Testis (tissue), 3 donors: ENCODE measurements around the gene GP1BB. TPM values are rescaled to one million over a fixed set of nuclear protein-coding genes. Genes with fewer than 3 reads are reported as not detected.
A peak's percentile ranks its signal among the peaks of the same experiment; 100 is the strongest.

Experiments
- DNase-seq: peaks from one replicate; pipeline ENCODE4 v3.0.0-alpha.2; 2019
- H3K27ac ChIP-seq, 2 donors: fragments of 200-600 bp; sonication (generic); one replicate each; pipeline ENCODE4 v1.5.1; 2019
- H3K27me3 ChIP-seq: fragments of 200-600 bp; sonication (generic); one replicate; pipeline ENCODE4 v1.5.1; 2019
- H3K36me3 ChIP-seq: fragments of 200-600 bp; sonication (generic); one replicate; pipeline ENCODE4 v1.5.1; 2017; ENCODE audit warnings: low read depth; ENCODE audit errors: missing control alignments
- H3K4me1 ChIP-seq: fragments of 200-600 bp; sonication (generic); one replicate; pipeline ENCODE4 v1.5.1; 2019
- H3K4me3 ChIP-seq, 2 donors: fragments of 200-600 bp; sonication (generic); one replicate each; pipeline ENCODE4 v1.5.1; 2017 to 2019
- H3K9me3 ChIP-seq: fragments of 200-600 bp; sonication (generic); one replicate; pipeline ENCODE4 v1.5.1; 2017
- POLR2A ChIP-seq: fragments of 450-650 bp; IDR thresholded peaks from one replicate; pipeline ENCODE4 v1.6.1; 2017; ENCODE audit warnings: antibody characterized with exemption, mild to moderate bottlenecking, moderate library complexity
- WGBS, 2 donors: methylation state at CpG; one replicate each; pipeline ENCODE4 v1.1.5; 2018; 5-methylcytosine and 5-hydroxymethylcytosine counted together
- intact Hi-C: fragments of 100-400 bp; cut with DNase I; formaldehyde crosslinking; loops from one replicate; pipeline ENCODE4 v1.15.1; 2023; ENCODE audit warnings: low total_unique reads
- polyA plus RNA-seq: library from polyadenylated mRNA; stranded (reverse); fragments of 350-450 nt; fragmentation: Illumina TruSeq; extraction: RNeasy Lipid Tissue Mini Kit (QIAGEN cat#74804); gene quantifications from one replicate; pipeline ENCODE4 v1.2.3, GENCODE V29; 2014; ENCODE audit warnings: low read depth, low replicate concordance; ENCODE audit not compliant: insufficient read depth
- total RNA-seq, 2 donors: library from RNA; depleted of rRNA; stranded (reverse); fragments of >200 nt; gene quantifications; one replicate each; pipeline ENCODE4 v1.2.3, GENCODE V29; 2016
- TF ChIP-seq, protein P1 (sequence below), 3 experiments: fragments of 450-650 bp in 2 of 3; fragments of 200-600 bp in 1 of 3; sonication (generic) in 1 of 3; IDR thresholded peaks; one replicate each; pipeline ENCODE4 v1.5.1; 2016 to 2019; ENCODE audit warnings: antibody characterized with exemption in 3 of 3, mild to moderate bottlenecking in 2 of 3, moderate library complexity in 1 of 3

Gene GP1BB
- total and polyA plus RNA-seq, 3 donors from 2014 or later, result 28.0 to 65.1 TPM; not detected in 1

DNA sequence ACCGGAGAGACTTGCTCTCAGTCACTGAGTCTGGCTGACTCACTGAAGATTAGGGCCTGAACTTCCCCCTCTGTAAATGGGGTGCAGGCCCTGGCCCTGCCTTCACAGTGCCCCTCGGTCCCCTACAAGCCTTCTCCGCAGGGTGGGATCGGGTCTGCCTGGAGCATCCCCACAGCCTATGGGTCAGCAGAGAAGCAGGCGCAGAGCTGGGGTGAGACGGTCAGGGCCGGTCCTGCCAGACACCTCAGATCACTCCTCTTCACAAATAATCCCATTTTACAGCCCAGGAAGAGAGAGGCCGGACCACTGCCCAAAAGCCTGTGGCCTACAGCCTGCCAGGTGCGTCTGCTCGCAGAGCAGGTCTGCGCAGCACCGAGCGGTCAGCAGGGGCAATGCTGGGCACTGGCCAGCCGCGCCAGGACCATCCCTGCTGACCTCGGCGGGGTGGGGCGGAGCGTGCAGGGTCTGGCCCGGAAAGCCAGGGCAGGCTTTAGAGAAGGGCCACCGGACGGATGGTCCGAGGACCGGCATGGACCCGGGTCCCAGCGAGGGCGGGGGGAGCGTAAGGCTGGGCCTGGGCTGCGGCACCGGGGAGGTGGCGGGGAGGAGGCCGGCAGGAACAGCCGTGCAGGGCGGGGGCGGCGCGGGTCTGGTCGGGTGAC is 9.6 kb upstream of the GP1BB start:
- Histone ChIP-seq H3K36me3 (no peaks in the 10 kb centered on the region), H3K27ac (no peak overlapping the region), H3K4me3 (peak overlapping the region; percentile 58), H3K27me3 (no peaks in the 10 kb centered on the region), H3K9me3 (no peaks in the 10 kb centered on the region), H3K4me1 (peaks cover 19% of the 10 kb centered on the region)
- 15 to 67% methylated on average over 4 to 38 of the region's 38 CpGs for WGBS, 2 donors
- no peak for DNase-seq
- TF ChIP-seq POLR2A, result no peak
- TF ChIP-seq, protein P1, sequence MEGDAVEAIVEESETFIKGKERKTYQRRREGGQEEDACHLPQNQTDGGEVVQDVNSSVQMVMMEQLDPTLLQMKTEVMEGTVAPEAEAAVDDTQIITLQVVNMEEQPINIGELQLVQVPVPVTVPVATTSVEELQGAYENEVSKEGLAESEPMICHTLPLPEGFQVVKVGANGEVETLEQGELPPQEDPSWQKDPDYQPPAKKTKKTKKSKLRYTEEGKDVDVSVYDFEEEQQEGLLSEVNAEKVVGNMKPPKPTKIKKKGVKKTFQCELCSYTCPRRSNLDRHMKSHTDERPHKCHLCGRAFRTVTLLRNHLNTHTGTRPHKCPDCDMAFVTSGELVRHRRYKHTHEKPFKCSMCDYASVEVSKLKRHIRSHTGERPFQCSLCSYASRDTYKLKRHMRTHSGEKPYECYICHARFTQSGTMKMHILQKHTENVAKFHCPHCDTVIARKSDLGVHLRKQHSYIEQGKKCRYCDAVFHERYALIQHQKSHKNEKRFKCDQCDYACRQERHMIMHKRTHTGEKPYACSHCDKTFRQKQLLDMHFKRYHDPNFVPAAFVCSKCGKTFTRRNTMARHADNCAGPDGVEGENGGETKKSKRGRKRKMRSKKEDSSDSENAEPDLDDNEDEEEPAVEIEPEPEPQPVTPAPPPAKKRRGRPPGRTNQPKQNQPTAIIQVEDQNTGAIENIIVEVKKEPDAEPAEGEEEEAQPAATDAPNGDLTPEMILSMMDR (IDR thresholded peaks at IDR 0.05), result no peak
- intact Hi-C loops, result no loop called here

GRCh38 chr22:19714312-19715187 is 8.8 kb upstream of the GP1BB start, which contains the start of gene SEPTIN5:
SEPTIN5 (plus strand) TSS chr22:19714503; CDS start chr22:19714589, 86 bp downstream.
- no peak for TF ChIP-seq POLR2A
- TF ChIP-seq, protein P1 (IDR thresholded peaks at IDR 0.05), result no peak
- intact Hi-C loops, result no loop called here
- H3K27me3 ChIP-seq, result no peaks in the 10 kb centered on the region
- no peak for DNase-seq
- peak within 1 kb of the TSS; percentile 58 to 73 for H3K4me3 ChIP-seq
- no peaks in the 10 kb centered on the region for H3K36me3 ChIP-seq
- H3K27ac ChIP-seq, result no peak within 1 kb of the TSS
- peaks cover 26% of the 10 kb centered on the region for H3K4me1 ChIP-seq
- WGBS, 2 donors, result 2% methylated on average over 37 of the region's 106 CpGs; no CpG with 5 or more reads in 1 of the 2 donors
- H3K9me3 ChIP-seq, result no peaks in the 10 kb centered on the region

DNA sequence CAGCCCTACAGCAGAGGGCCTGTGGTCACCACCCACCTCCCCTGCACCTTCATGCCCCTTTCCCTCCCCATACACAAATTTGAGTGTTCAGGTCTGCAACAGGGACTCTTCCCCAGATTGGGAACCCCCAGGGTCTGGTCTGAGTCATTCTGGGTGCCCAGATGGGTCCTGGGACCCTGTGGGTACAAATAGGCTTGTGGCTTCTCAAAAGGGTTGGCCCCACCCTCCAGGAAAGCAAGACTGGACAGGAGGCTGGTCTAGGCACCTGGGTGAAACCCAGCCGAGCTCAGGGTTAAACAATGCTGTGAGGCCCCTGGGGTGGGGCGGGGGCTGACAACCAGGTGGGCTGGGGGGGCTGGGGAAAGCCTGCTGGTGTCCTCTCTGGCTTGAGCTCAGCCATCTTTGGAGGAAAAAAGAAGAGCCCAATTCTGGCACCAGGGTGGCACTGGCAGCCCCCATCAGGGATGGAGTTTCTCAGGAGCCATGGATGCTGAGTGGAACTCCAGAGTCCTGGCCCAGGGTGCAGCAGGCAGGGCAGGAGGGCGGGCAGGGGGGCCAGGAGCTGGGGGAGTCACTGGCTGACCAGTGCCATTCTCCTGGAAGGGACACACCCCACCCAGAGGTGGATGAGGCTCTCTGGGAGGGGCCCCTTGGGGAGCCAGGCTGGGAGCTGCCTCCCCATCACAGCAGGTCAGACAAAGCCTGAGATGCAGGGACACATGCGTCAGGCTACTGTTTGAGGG is 8.0 kb upstream of the GP1BB start:
- intact Hi-C loops, result no loop called here
- Histone ChIP-seq H3K36me3 (no peaks in the 10 kb centered on the region), H3K27me3 (no peaks in the 10 kb centered on the region), H3K4me1 (peaks cover 27% of the 10 kb centered on the region), H3K27ac (no peak overlapping the region), H3K4me3 (peak overlapping the region; percentile 58 to 73), H3K9me3 (no peaks in the 10 kb centered on the region)
- TF ChIP-seq, protein P1 (IDR thresholded peaks at IDR 0.05), result no peak
- TF ChIP-seq POLR2A, result no peak
- DNase-seq, result no peak
- 72 to 75% methylated on average over 2 to 4 of the region's 4 CpGs for WGBS, 2 donors

- TF ChIP-seq POLR2A, result no peak
- TF ChIP-seq, protein P1 (IDR thresholded peaks at IDR 0.05), result no peak
- DNase-seq, result no peak
- Histone ChIP-seq H3K36me3 (no peaks in the 10 kb centered on the region), H3K27ac (no peak overlapping the region), H3K27me3 (no peaks in the 10 kb centered on the region), H3K4me1 (peaks cover 27% of the 10 kb centered on the region), H3K9me3 (no peaks in the 10 kb centered on the region), H3K4me3 (no peak overlapping the region)
- intact Hi-C loops, result no loop called here
- 80% methylated on average over 5 to 11 of the region's 11 CpGs for WGBS, 2 donors
Measured at GRCh38 chr22:19716041-19716828, 7.1 kb upstream of the GP1BB start.
